IMR-90 (cell line): ENCODE measurements around the gene MDFI. TPM values are rescaled to one million over a fixed set of nuclear protein-coding genes. Genes with fewer than 3 reads are reported as not detected.

ENCODE experiments used
- ATAC-seq: fragments of 200-7000 bp; cut with Tn5 transposase; 2 replicates; pipeline ENCODE4 v1.9.1; 2020; ENCODE audit warnings: low read depth, mild to moderate bottlenecking, moderate library complexity
- BruUV-seq: library from RNA; stranded (reverse); fragments of 400-500 nt; replicated peaks from 2 replicates; lab custom pipeline; 2021; lab: Mats Ljungman, UMichigan
- CTCF ChIA-PET: fragments of 300-600 bp; formaldehyde crosslinking; extraction: SDS; loops from one replicate; lab custom pipeline; 2021; ENCODE audit warnings: antibody characterized with exemption; lab: Yijun Ruan, JAX
- POLR2A ChIA-PET: fragments of 300-600 bp; sonication (Branson Sonifier 250); formaldehyde crosslinking; loops from one replicate; lab custom pipeline; 2022; ENCODE audit warnings: antibody characterized with exemption; ENCODE audit not compliant: unreplicated experiment; lab: Charles Lee
- DNase-seq: peaks from one replicate; pipeline ENCODE4 v3.0.0; 2013
- H2AFZ ChIP-seq: replicated peaks from 2 replicates; pipeline ENCODE3; 2013; ENCODE audit warnings: low read length, mild to moderate bottlenecking; ENCODE audit not compliant: poor library complexity
- H2AK5ac ChIP-seq: 2 replicates; pipeline ENCODE4 v1.6.1; 2013; ENCODE audit warnings: low read depth, low read length, inconsistent platforms
- H2AK9ac ChIP-seq: replicated peaks from 2 replicates; pipeline ENCODE3; 2013; ENCODE audit warnings: mild to moderate bottlenecking, low read depth, low read length, moderate library complexity; ENCODE audit not compliant: poor library complexity
- H2BK120ac ChIP-seq: 2 replicates; pipeline ENCODE4 v1.6.1; 2013; ENCODE audit warnings: low read depth, low read length, inconsistent platforms
- H2BK15ac ChIP-seq: 3 replicates; pipeline ENCODE4 v1.6.1; 2013; ENCODE audit warnings: low read depth, low read length, inconsistent platforms
- H2BK20ac ChIP-seq: 2 replicates; pipeline ENCODE4 v1.6.1; 2013; ENCODE audit warnings: low read depth, mild to moderate bottlenecking, inconsistent platforms, low read length, moderate library complexity
- H2BK5ac ChIP-seq: 2 replicates; pipeline ENCODE4 v1.6.1; 2013; ENCODE audit warnings: mild to moderate bottlenecking, low read depth, low read length, inconsistent platforms; ENCODE audit not compliant: poor library complexity, severe bottlenecking
- H3K14ac ChIP-seq: replicated peaks from 2 replicates; pipeline ENCODE4 v1.6.1; 2013; ENCODE audit warnings: low read depth, low read length, inconsistent platforms
- H3K18ac ChIP-seq: 2 replicates; pipeline ENCODE4 v1.6.1; 2013; ENCODE audit warnings: low read depth, low read length, control low read depth
- H3K23ac ChIP-seq: 2 replicates; pipeline ENCODE4 v1.6.1; 2013; ENCODE audit warnings: low read depth, low read length, inconsistent platforms
- H3K27ac ChIP-seq: 2 replicates; pipeline ENCODE4 v1.5.1; 2013; ENCODE audit warnings: mild to moderate bottlenecking, control low read depth, low read length; ENCODE audit not compliant: insufficient read depth
- H3K27me3 ChIP-seq: 2 replicates; pipeline ENCODE4 v1.6.1; 2013; ENCODE audit warnings: low read length; ENCODE audit not compliant: control insufficient read depth, insufficient read depth
- H3K36me3 ChIP-seq: 2 replicates; pipeline ENCODE4 v1.6.1; 2013; ENCODE audit warnings: low read length, mixed read lengths; ENCODE audit not compliant: control insufficient read depth, insufficient read depth
- H3K4ac ChIP-seq: 2 replicates; pipeline ENCODE4 v1.6.1; 2013; ENCODE audit warnings: low read depth, low read length, inconsistent platforms
- H3K4me1 ChIP-seq: 2 replicates; pipeline ENCODE4 v1.6.1; 2013; ENCODE audit warnings: low read length, mixed read lengths; ENCODE audit not compliant: control insufficient read depth, insufficient read depth
- H3K4me2 ChIP-seq: 2 replicates; pipeline ENCODE4 v1.6.1; 2013; ENCODE audit warnings: low read depth, mild to moderate bottlenecking, control low read depth, low read length, moderate library complexity
- H3K4me3 ChIP-seq: 2 replicates; pipeline ENCODE4 v1.5.1; 2013; ENCODE audit warnings: low read depth, mild to moderate bottlenecking, control low read depth, low read length, moderate library complexity; ENCODE audit not compliant: insufficient read depth
- H3K56ac ChIP-seq: 2 replicates; pipeline ENCODE4 v1.6.1; 2013; ENCODE audit warnings: low read length, inconsistent platforms; ENCODE audit not compliant: insufficient read depth; ENCODE audit errors: extremely low read depth
- H3K79me1 ChIP-seq, 2 experiments: 2 replicates each; pipeline ENCODE4 v1.6.1; 2013; ENCODE audit warnings: low read length in 2 of 2, inconsistent platforms in 1 of 2, low read depth in 1 of 2
- H3K9ac ChIP-seq: 2 replicates; pipeline ENCODE4 v1.6.1; 2013; ENCODE audit warnings: low read depth, low read length, control low read depth
- H3K9me1 ChIP-seq: 2 replicates; pipeline ENCODE4 v1.6.1; 2013; ENCODE audit warnings: low read length, inconsistent platforms; ENCODE audit not compliant: insufficient read depth
- H3K9me3 ChIP-seq: 2 replicates; pipeline ENCODE4 v1.6.1; 2013; ENCODE audit warnings: low read length; ENCODE audit not compliant: control insufficient read depth, insufficient read depth
- H4K20me1 ChIP-seq: 2 replicates; pipeline ENCODE4 v1.6.1; 2013; ENCODE audit warnings: low read length, inconsistent platforms; ENCODE audit not compliant: insufficient read depth
- H4K5ac ChIP-seq: 2 replicates; pipeline ENCODE4 v1.6.1; 2013; ENCODE audit warnings: mild to moderate bottlenecking, low read depth, low read length, control low read depth
- H4K8ac ChIP-seq, 2 experiments: 2 replicates each; pipeline ENCODE4 v1.6.1; 2013; ENCODE audit warnings: low read depth in 2 of 2, low read length in 2 of 2, control low read depth in 1 of 2, inconsistent platforms in 1 of 2
- H4K91ac ChIP-seq: 2 replicates; pipeline ENCODE4 v1.6.1; 2013; ENCODE audit warnings: low read depth, low read length, inconsistent platforms; ENCODE audit not compliant: insufficient read depth
- BHLHE40 ChIP-seq: fragments of 150-350 bp; IDR thresholded peaks from 2 replicates; pipeline ENCODE4 v1.6.1; 2016; ENCODE audit warnings: mild to moderate bottlenecking, low read depth, low read length
- CEBPB ChIP-seq: IDR thresholded peaks from 2 replicates; pipeline ENCODE4 v1.6.1; 2012; ENCODE audit warnings: low read depth, low read length, improper control_type of control experiment
- CHD1 ChIP-seq: IDR thresholded peaks from 2 replicates; pipeline ENCODE4 v1.6.1; 2012; ENCODE audit warnings: low read depth, low read length, improper control_type of control experiment
- CTCF ChIP-seq: conservative IDR thresholded peaks from 2 replicates; pipeline ENCODE4 v1.5.1; 2012; ENCODE audit warnings: mild to moderate bottlenecking, low read depth, low read length, improper control_type of control experiment
- ELK1 ChIP-seq: fragments of 150-350 bp; IDR thresholded peaks from 2 replicates; pipeline ENCODE4 v1.6.1; 2016; ENCODE audit warnings: low read depth, mild to moderate bottlenecking, low read length, moderate library complexity, borderline replicate concordance
- FOS ChIP-seq: fragments of 150-350 bp; IDR thresholded peaks from 2 replicates; pipeline ENCODE4 v1.6.1; 2016; ENCODE audit warnings: low read depth, low read length
- MAFK ChIP-seq: IDR thresholded peaks from 2 replicates; pipeline ENCODE4 v1.6.1; 2012; ENCODE audit warnings: low read depth, low read length, improper control_type of control experiment
- MAZ ChIP-seq: IDR thresholded peaks from 2 replicates; pipeline ENCODE4 v1.6.1; 2012; ENCODE audit warnings: low read depth, mild to moderate bottlenecking, low read length, improper control_type of control experiment, moderate library complexity, borderline replicate concordance
- MXI1 ChIP-seq: IDR thresholded peaks from 2 replicates; pipeline ENCODE4 v1.6.1; 2012; ENCODE audit warnings: low read depth, mild to moderate bottlenecking, low read length, moderate library complexity, borderline replicate concordance
- NFE2L2 ChIP-seq: fragments of 150-350 bp; IDR thresholded peaks from 2 replicates; pipeline ENCODE4 v1.6.1; 2016; ENCODE audit warnings: low read depth, mild to moderate bottlenecking, low read length
- POLR2A ChIP-seq: IDR thresholded peaks from 2 replicates; pipeline ENCODE4 v1.6.1; 2012; ENCODE audit warnings: mild to moderate bottlenecking, low read depth, low read length
- RAD21 ChIP-seq: IDR thresholded peaks from 2 replicates; pipeline ENCODE4 v1.6.1; 2012; ENCODE audit warnings: low read length, improper control_type of control experiment
- RCOR1 ChIP-seq: IDR thresholded peaks from 2 replicates; pipeline ENCODE4 v1.6.1; 2012; ENCODE audit warnings: mild to moderate bottlenecking, low read length, improper control_type of control experiment; ENCODE audit not compliant: insufficient replicate concordance
- RFX5 ChIP-seq: IDR thresholded peaks from 2 replicates; pipeline ENCODE4 v1.8.0; 2012; ENCODE audit warnings: low read depth, mild to moderate bottlenecking, low read length, moderate library complexity
- SMC3 ChIP-seq: fragments of 150-350 bp; IDR thresholded peaks from 2 replicates; pipeline ENCODE4 v1.6.1; 2016; ENCODE audit warnings: low read depth, mild to moderate bottlenecking, antibody characterized with exemption, low read length, moderate library complexity
- USF2 ChIP-seq: fragments of 150-350 bp; IDR thresholded peaks from 2 replicates; pipeline ENCODE4 v1.6.1; 2017; ENCODE audit warnings: mild to moderate bottlenecking, antibody characterized with exemption, low read length, low read depth
- WGBS, 2 experiments: methylation state at CpG; one replicate each; pipeline versions ENCODE4 v1.1.5 to v1.1.7; 2013; ENCODE audit warnings: missing lambda C conversion rate in 2 of 2; ENCODE audit not compliant: insufficient read length in 1 of 2; ENCODE audit errors: extremely low coverage in 2 of 2; 5-methylcytosine and 5-hydroxymethylcytosine counted together
- dilution Hi-C: fragments of 300-500 bp; cut with HindIII; formaldehyde crosslinking; loops from one replicate; pipeline ENCODE4 v1.14.3; 2018; ENCODE audit warnings: low sequenced_read_pairs; ENCODE audit not compliant: unreplicated experiment
- in situ Hi-C: fragments of 300-500 bp; cut with MboI; formaldehyde crosslinking; loops from 3 replicates; pipeline ENCODE4 v1.14.3; 2019; ENCODE audit warnings: low sequenced_read_pairs, inconsistent platforms, mixed read lengths
- intact Hi-C: fragments of 100-400 bp; cut with micrococcal nuclease; formaldehyde crosslinking; loops from 2 replicates; pipeline ENCODE4 v1.10.0; 2022
- polyA plus RNA-seq, 3 experiments: library from polyadenylated mRNA; depleted of rRNA; stranded (reverse); fragments of >200 nt; gene quantifications; 2 replicates each; pipeline ENCODE4 v1.2.3, GENCODE V29; 2012; ENCODE audit warnings: low replicate concordance in 1 of 3
- total RNA-seq: library from RNA; depleted of rRNA; stranded (reverse); fragments of >200 nt; gene quantifications from 2 replicates; pipeline ENCODE4 v1.2.3, GENCODE V29; 2012

Gene MDFI
- total and polyA plus RNA-seq, 2 of the 4 experiments (the other 2 are of a cell fraction) = 0.18 to 0.29 TPM

- no peak overlapping the region for H3K4me2 ChIP-seq
- CTCF ChIA-PET = no interaction called here
Observed at GRCh38 chr6:41672016-41672415, 33.7 kb downstream of the MDFI start.

More at GRCh38 chr6:41672016-41672415, 33.7 kb downstream of the MDFI start:
- BruUV-seq = no TSS peak
- no peak for TF ChIP-seq MXI1
- TF ChIP-seq NFE2L2 = no peak
- TF ChIP-seq BHLHE40 = no peak
- no peak for TF ChIP-seq CHD1
- no peak for TF ChIP-seq RCOR1
- TF ChIP-seq SMC3 = no peak
- no peak for TF ChIP-seq ELK1
- no peak for TF ChIP-seq MAFK
- no peak for TF ChIP-seq FOS
- TF ChIP-seq CTCF = no peak
- no peak for TF ChIP-seq CEBPB
- no peak for TF ChIP-seq USF2
- TF ChIP-seq POLR2A = no peak
- TF ChIP-seq RFX5 = no peak
- no peak for TF ChIP-seq RAD21
- no peak for TF ChIP-seq MAZ
- H2AK9ac ChIP-seq = no peak overlapping the region
- ATAC-seq (no peak), DNase-seq (no peak)
- H2BK15ac ChIP-seq = no peak overlapping the region
- no peak overlapping the region for H3K18ac ChIP-seq
- peaks cover 34% of the 10 kb centered on the region for H3K27me3 ChIP-seq
- no peak overlapping the region for H2BK120ac ChIP-seq
- no peak overlapping the region for H3K9ac ChIP-seq
- H3K56ac ChIP-seq = no peak overlapping the region
- no peak overlapping the region for H3K14ac ChIP-seq
- H2BK5ac ChIP-seq = no peak overlapping the region
- H2AK5ac ChIP-seq = no peak overlapping the region
- no peaks in the 10 kb centered on the region for H4K20me1 ChIP-seq
- H2BK20ac ChIP-seq = no peak overlapping the region
- H3K27ac ChIP-seq = no peak overlapping the region
- POLR2A ChIA-PET = no interaction called here
- no peak overlapping the region for H3K4ac ChIP-seq
- H3K9me1 ChIP-seq = no peaks in the 10 kb centered on the region; the same call in 1 of the 2 replicates
- no peak overlapping the region for H2AFZ ChIP-seq
- H3K36me3 ChIP-seq = no peaks in the 10 kb centered on the region
- in situ Hi-C loops (no loop called here), dilution Hi-C loops (no loop called here), intact Hi-C loops (no loop called here)
- no peak overlapping the region for H4K8ac ChIP-seq
- WGBS, 2 experiments = 91% methylated on average over 4 of the region's 7 CpGs; no CpG with 5 or more reads in 1 of the 2 experiments
- H3K4me3 ChIP-seq = no peak overlapping the region
- H3K79me1 ChIP-seq = no peaks in the 10 kb centered on the region
- H4K5ac ChIP-seq = no peak overlapping the region
- H4K91ac ChIP-seq = no peak overlapping the region
- no peak overlapping the region for H3K23ac ChIP-seq
- H3K9me3 ChIP-seq = peaks cover 2% of the 10 kb centered on the region; the same call in 1 of the 2 replicates
- no peaks in the 10 kb centered on the region for H3K4me1 ChIP-seq
